Renal cortex interstitium (tissue), 11 donors: ENCODE data around the gene RYR3. TPM values are rescaled to one million over a fixed set of nuclear protein-coding genes. Genes with fewer than 3 reads are reported as not detected.

Experiments used
- DNase-seq, 11 donors: peaks; one replicate each; pipeline ENCODE4 v3.0.0-alpha.2; 2013; ENCODE audit warnings: low read depth in 9 of 11, low spot score in 4 of 11; ENCODE audit errors: extremely low read depth in 1 of 11
- polyA plus RNA-seq, 3 donors: library from polyadenylated mRNA; unstranded; fragments of 120-200 nt; gene quantifications; one replicate each; pipeline ENCODE4 v1.2.1, GENCODE V29; 2013; ENCODE audit not compliant: insufficient read length in 3 of 3

RYR3 gene
- polyA plus RNA-seq, 3 donors: 6.8 to 13.6 (median 12.5) TPM

- DNase-seq: no peak
Measured at GRCh38 chr15:33473005-33473404, 162.2 kb downstream of the RYR3 start.

DNA sequence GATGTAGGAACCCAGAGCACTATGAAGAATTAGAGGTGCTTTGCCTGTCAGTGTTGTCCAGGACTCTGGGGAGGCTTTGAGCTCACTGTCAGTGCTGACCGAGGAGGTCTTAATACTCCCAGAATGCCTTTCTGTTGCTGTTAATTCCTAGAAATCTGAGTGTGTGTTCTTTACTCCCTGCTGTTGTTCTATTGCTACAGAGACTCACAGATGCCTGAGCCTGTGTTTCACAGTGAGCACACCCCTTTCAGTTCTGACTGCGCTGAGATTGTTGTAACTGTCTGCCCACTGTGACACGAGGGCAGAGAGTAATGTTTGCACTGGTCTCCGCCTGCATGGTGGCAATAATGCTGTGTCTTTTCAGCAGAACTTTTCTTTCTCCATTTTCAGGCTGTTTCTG is 162.9 kb downstream of the RYR3 start:
- DNase-seq: no peak

DNA sequence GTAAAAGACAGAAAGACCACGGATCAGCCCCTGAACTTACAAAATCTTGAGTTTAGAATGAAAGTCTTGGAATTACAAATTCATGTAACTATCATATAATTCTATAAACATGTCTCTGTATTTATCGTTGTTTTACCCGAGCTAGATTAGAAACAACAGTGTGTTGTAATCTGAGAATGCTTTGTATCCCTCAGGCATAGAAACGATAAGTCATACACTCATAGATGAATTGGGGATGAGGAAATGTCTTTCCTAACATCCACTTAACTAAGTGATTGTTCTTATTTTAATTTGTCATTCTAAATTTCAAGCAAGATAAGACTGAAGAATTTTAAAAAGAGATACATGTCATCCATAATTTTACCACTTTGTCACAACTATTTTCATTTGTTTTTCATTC is 165.3 kb downstream of the RYR3 start:
- no peak for DNase-seq

- no peak for DNase-seq
Measured at GRCh38 chr15:33476908-33477307, 166.1 kb downstream of the RYR3 start.

DNA sequence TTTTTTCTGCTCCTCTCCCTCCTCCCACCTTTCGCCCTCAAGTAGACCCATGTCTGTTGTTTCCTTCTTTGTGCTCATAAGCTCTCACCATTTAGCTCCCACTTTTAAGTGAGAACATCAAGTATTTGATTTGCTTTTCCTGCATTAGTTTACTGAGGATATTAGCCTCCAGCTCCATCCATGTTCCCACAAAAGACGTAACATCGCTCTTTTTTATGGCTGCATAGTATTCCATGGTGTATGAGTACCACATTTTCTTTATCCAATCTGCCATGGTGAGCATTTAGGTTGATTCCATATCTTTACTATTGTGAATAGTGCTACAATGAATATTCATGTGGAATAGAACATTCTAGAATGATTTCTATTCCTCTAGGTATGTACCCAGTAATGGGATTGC is 178.6 kb downstream of the RYR3 start:
- no peak for DNase-seq

- no peak for DNase-seq
Measured at GRCh38 chr15:33490703-33491102, 179.9 kb downstream of the RYR3 start.

DNA sequence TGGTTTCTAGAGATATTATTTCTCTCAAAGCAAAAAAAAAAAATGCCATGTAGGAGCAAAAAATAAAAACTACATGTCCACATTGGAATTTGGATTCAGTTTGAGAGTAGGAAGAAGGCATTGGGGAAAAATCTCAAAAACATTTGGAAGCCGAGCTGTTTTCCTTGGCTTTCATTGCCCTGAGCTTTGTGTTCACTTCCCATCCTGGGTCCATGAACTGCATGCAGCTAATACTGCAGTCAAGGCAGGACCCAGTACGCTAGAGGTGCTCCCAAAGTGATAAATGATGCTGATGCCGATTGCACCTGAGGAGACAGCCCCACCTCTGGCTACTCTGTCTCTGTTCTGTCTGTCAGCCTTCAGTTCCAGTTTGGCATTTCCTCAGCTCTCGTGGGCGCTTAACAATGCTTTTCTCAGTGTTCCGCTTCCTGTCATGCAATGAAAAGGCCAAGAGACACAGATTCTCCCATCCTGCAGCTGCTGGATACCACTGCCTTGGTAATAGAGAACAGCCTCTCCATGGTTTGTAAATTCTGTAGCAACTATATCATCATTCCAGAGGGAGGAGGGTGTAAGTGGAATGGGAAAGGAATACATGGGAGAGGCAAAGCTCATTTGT is 181.8 kb downstream of the RYR3 start:
- DNase-seq: peak in 1 of 11 donors; percentile 5

GRCh38 chr15:33494306-33494705 is 183.5 kb downstream of the RYR3 start:
- no peak for DNase-seq

- DNase-seq: peak in 10 of 11 donors; percentile 4 to 68 (median 14)
Measured at GRCh38 chr15:33500432-33501195, 189.8 kb downstream of the RYR3 start.

DNA sequence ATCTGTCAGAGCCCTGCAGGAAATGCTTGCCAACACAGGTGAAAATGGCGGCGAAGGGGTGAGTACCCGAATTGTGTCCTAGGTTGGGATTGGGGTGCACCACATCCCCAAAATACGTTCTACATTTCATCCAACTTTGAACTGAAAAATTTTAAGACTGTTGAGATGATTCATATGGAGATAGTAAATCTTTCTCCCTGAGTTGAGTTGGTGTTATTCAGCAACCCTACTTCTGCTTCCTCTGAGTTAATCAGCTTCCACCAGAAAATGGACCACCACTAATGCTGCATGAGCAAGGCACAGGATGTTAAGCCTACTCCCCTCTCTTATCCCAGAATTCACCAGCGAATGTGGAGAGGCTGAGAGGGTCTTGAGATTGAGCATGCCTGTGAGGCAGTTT is 192.9 kb downstream of the RYR3 start:
- DNase-seq: no peak

DNA sequence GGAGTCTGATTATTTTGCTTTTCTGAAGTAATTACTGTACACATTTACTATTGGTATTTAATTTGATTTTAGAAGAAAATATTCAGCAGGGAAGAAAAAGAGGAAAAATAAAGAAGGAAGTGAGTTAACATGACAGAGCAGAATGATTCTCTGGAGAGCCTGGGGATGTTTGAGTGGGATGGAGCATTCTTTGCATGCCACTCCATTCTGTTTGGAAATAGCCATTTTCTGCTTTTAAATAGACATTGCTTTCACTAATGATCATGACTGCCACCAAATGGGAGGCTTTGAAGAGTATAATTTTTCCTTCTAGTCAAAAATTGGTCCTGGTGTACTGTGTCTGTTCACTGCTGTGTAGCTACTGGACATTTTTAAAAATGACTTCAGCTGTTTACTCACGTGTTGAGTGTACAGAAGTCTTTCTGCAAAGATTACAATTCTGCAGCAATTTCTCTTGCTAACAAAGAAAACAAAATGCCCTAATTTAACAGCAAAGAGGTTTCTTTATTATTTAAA is 196.1 kb downstream of the RYR3 start:
- DNase-seq: no peak

DNA sequence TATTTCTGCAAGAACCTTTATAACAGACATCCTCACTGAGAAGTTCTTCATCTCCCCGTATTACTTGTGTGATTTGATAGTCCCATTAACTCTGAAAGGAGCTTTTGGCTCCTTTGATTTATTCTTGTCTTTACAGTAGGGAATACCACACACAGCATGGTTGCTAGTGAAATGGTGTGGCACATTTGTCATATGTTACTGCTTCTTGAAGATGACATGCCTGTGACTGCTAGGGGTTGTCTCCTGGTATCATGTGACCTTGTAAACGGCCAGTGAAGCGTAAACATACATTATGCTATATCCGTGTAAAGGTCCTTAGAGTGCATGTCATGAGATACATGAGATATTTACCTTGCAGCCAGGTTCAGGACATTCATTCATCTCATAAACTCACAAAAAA is 197.9 kb downstream of the RYR3 start:
- no peak for DNase-seq

DNA sequence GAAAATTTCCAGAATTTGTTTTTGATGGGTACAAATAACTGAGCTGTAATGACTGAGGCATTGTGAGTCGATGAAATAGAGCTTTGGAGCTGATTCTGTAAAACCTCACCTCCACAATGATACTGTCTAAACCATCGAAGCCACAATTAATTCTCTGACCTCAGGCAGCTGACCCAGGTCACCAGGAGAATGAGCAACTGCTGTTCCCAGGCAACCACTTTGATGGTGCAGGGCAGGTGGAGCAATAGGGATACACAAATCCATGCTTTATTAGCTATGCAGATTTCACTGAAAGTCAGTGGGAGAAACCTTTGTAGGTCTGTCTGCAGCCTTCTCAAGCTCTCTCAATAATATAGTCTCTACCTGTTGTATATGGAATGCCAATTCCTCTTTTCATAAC is 204.4 kb downstream of the RYR3 start:
- no peak for DNase-seq

DNA sequence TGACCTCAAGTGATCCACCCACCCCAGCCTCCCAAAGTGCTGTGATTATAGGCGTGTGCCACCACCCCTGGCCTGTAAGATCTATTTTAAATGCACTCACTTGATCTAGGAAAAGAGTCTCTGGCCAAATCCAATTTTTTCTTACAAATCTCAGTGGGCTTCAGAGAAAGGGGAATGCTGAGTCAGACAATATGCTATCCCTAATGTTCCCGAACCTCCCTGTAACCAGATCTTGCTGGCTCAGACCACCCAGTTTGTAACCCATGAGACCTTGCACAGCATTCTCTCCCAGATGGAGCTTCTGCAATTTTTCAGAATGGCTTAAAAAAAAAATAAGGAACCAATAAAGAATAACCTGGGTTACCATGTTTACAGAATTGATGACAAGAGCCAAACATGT is 205.8 kb downstream of the RYR3 start:
- DNase-seq: no peak

DNA sequence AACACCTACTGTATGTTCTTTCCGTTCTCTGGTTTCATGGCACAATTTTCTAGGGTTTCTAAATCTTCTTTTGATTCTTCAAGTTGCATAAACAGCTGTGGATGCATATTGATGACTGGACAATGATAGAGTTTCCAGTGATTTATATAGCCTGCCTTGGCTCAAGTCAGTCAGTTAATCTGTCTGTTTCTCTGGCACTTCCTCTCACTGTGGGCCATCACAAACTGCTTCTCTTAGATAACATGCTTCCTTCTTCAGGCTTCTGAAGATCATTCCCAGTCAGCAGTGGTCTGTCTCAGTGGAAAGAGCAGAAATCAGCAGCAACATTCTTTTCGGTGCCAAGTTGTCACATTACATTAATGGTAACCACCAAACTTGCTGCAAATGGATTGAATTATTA is 207.2 kb downstream of the RYR3 start:
- no peak for DNase-seq

DNA sequence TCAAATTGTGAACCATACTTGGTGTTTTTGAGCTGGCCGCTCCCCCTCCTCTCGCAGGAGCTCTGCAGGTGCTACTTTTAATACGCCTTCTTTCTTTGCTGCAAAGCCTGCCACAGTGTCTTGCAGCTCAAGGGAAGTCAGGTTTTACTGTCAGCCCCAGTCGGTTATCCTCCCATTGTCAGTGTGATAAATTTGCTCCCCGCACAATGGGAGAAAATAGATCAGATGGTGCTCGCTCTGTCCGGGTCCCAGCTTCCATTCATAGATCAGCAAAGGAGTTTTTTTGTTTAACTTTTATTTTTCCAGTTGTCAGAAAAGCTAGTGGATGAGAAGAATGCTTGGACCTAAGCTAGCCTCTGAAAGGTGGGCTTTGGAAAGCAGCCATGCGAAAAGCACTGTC is 207.7 kb downstream of the RYR3 start:
- DNase-seq: no peak

GRCh38 chr15:33524274-33524673 is 213.5 kb downstream of the RYR3 start:
- DNase-seq: no peak

GRCh38 chr15:33526532-33526931 is 215.8 kb downstream of the RYR3 start:
- no peak for DNase-seq

DNA sequence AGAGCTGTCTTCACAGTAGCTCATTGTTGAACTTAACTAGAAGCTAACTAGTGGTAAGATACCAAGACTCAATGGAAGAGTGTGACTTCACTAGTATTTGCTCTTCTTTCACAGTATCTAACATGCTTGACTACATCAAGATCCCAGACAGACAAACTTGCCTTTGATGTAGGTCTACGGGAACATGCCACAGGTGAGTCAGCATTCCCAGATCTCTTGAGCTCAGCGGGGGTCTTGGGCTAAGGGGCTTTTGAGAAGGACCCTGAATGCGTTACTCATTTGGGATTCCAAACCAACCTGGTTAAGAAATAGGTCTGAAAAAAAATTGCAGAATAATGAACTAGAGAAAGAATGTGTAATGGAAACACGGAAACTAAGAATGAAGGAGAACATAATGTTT is 222.4 kb downstream of the RYR3 start:
- DNase-seq: no peak

- DNase-seq: no peak
Measured at GRCh38 chr15:33534642-33535041, 223.9 kb downstream of the RYR3 start.

DNA sequence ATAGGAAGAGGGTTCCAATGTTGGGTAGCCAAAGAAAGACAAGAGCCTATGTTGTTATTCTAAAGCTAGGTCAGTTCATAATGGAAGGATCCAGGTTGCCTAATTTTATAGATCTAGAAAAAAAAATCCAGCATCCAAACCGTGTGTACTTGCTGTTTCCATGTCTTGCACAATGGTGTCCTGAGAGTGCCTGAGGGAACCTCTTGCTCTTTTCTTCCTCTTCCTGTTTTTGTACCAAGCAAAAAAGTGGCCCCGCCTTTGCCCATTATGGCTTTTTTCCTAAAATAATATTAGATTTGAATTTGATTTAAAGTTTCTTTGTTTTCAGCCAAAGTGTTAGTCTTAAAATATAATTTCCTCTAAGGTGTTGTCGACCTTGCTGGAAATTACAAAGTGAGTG is 224.4 kb downstream of the RYR3 start:
- DNase-seq: no peak
